ENCODE data around the gene PPP1R13L. TPM values are rescaled to one million over a fixed set of nuclear protein-coding genes. Genes with fewer than 3 reads are reported as not detected.

Gene PPP1R13L
- total and polyA plus RNA-seq, 8 donors: 12.9 to 51.4 (median 17.0) TPM

GRCh38 chr19:45421947-45422498 lies 17.2 kb upstream of the PPP1R13L start:
- intact Hi-C loops (cut with DNase I): no loop called here
- ATAC-seq (no peak), DNase-seq (no peak)
- peaks cover 12 to 74% of the 10 kb centered on the region in 2 donors for H3K4me1 ChIP-seq
- no peaks in the 10 kb centered on the region for H3K9me3 ChIP-seq
- peak overlapping the region in 1 of 2 donors; percentile 8 for H3K27ac ChIP-seq
- no peaks in the 10 kb centered on the region for H3K27me3 ChIP-seq
- H3K4me3 ChIP-seq: no peak overlapping the region
- TF ChIP-seq CTCF (IDR thresholded peaks at IDR 0.05): no peak
- H3K36me3 ChIP-seq: peaks cover 0 to 40% of the 10 kb centered on the region in 2 donors

GRCh38 chr19:45420871-45421270 lies 16.0 kb upstream of the PPP1R13L start:
- intact Hi-C loops (cut with DNase I): no loop called here
- no peak for DNase-seq
- no peaks in the 10 kb centered on the region for H3K27me3 ChIP-seq
- peaks cover 12 to 68% of the 10 kb centered on the region in 2 donors for H3K4me1 ChIP-seq
- H3K4me3 ChIP-seq: no peak overlapping the region
- ATAC-seq: no peak
- TF ChIP-seq CTCF (IDR thresholded peaks at IDR 0.05): no peak
- H3K27ac ChIP-seq: no peak overlapping the region
- no peaks in the 10 kb centered on the region for H3K9me3 ChIP-seq
- peaks cover 0 to 52% of the 10 kb centered on the region in 2 donors for H3K36me3 ChIP-seq

- H3K27me3 ChIP-seq: no peaks in the 10 kb centered on the region
- H3K27ac ChIP-seq: peak overlapping the region in 1 of 2 donors; percentile 58
- no peak overlapping the region for H3K4me3 ChIP-seq
- peak in 1 of 4 donors; percentile 27 for DNase-seq
- peaks cover 12 to 63% of the 10 kb centered on the region in 2 donors for H3K4me1 ChIP-seq
- intact Hi-C loops (cut with DNase I): no loop called here
- H3K9me3 ChIP-seq: no peaks in the 10 kb centered on the region
- H3K36me3 ChIP-seq: peaks cover 0 to 56% of the 10 kb centered on the region in 2 donors
- ATAC-seq: no peak
- no peak for TF ChIP-seq CTCF (IDR thresholded peaks at IDR 0.05)
Observed at GRCh38 chr19:45420356-45420755, 15.5 kb upstream of the PPP1R13L start.

- peaks cover 12 to 58% of the 10 kb centered on the region in 2 donors for H3K4me1 ChIP-seq
- peaks cover 0 to 57% of the 10 kb centered on the region in 2 donors for H3K36me3 ChIP-seq
- no peak for DNase-seq
- no peak for ATAC-seq
- peak overlapping the region in 1 of 2 donors; percentile 58 for H3K27ac ChIP-seq
- intact Hi-C loops (cut with DNase I): no loop called here
- no peak for TF ChIP-seq CTCF (IDR thresholded peaks at IDR 0.05)
- no peak overlapping the region for H3K4me3 ChIP-seq
- no peaks in the 10 kb centered on the region for H3K27me3 ChIP-seq
- no peaks in the 10 kb centered on the region for H3K9me3 ChIP-seq
Observed at GRCh38 chr19:45419895-45420294, 15.0 kb upstream of the PPP1R13L start.

GRCh38 chr19:45419396-45419795 lies 14.5 kb upstream of the PPP1R13L start:
- Histone ChIP-seq H3K4me1 (peaks cover 8 to 53% of the 10 kb centered on the region in 2 donors), H3K27me3 (no peaks in the 10 kb centered on the region), H3K27ac (peak overlapping the region in 1 of 2 donors; percentile 58), H3K4me3 (no peak overlapping the region), H3K36me3 (peaks cover 0 to 62% of the 10 kb centered on the region in 2 donors), H3K9me3 (no peaks in the 10 kb centered on the region)
- intact Hi-C loops (cut with DNase I): no loop called here
- no peak for TF ChIP-seq CTCF (IDR thresholded peaks at IDR 0.05)
- ATAC-seq (no peak), DNase-seq (peak in 1 of 4 donors; percentile 63)
